ENCODE results near the gene ARL15.

The ARL15 gene

GRCh38 chr5:53927668-53928247 lies 382.6 kb downstream of the ARL15 start:
- no peak for DNase-seq

GRCh38 chr5:53926026-53926425 lies 384.3 kb downstream of the ARL15 start:
- no peak for DNase-seq

GRCh38 chr5:53924392-53924791 lies 386.0 kb downstream of the ARL15 start:
- no peak for DNase-seq

- no peak for DNase-seq
Measured at GRCh38 chr5:53923961-53924360, 386.4 kb downstream of the ARL15 start.

- DNase-seq, result no peak
Measured at GRCh38 chr5:53922508-53923498, 387.6 kb downstream of the ARL15 start.

- no peak for DNase-seq
Measured at GRCh38 chr5:53917826-53918225, 392.5 kb downstream of the ARL15 start.

- no peak for DNase-seq
Measured at GRCh38 chr5:53917095-53917494, 393.3 kb downstream of the ARL15 start.

- DNase-seq, result no peak
Measured at GRCh38 chr5:53915120-53915519, 395.3 kb downstream of the ARL15 start.

- DNase-seq, result no peak
Measured at GRCh38 chr5:53913941-53914340, 396.4 kb downstream of the ARL15 start.

- DNase-seq, result no peak
Measured at GRCh38 chr5:53908757-53909156, 401.6 kb downstream of the ARL15 start.

GRCh38 chr5:53907827-53908226 lies 402.5 kb downstream of the ARL15 start:
- DNase-seq, result no peak

- no peak for DNase-seq
Measured at GRCh38 chr5:53906736-53907135, 403.6 kb downstream of the ARL15 start.

- no peak for DNase-seq
Measured at GRCh38 chr5:53902296-53902907, 408.0 kb downstream of the ARL15 start.

- no peak for DNase-seq
Measured at GRCh38 chr5:53900677-53901076, 409.7 kb downstream of the ARL15 start.

GRCh38 chr5:53895091-53895683 lies 415.2 kb downstream of the ARL15 start:
- no peak for DNase-seq

- DNase-seq, result no peak
Measured at GRCh38 chr5:53893626-53894025, 416.7 kb downstream of the ARL15 start.

GRCh38 chr5:53892224-53892623 lies 418.1 kb downstream of the ARL15 start:
- no peak for DNase-seq

GRCh38 chr5:53891159-53891558 lies 419.2 kb downstream of the ARL15 start:
- no peak for DNase-seq

- no peak for DNase-seq
Measured at GRCh38 chr5:53890490-53890889, 419.9 kb downstream of the ARL15 start.

GRCh38 chr5:53884844-53885243 lies 425.5 kb downstream of the ARL15 start:
- DNase-seq, result no peak

GRCh38 chr5:53884417-53884816 lies 426.0 kb downstream of the ARL15 start:
- DNase-seq, result no peak

GRCh38 chr5:53882676-53883031 lies 427.7 kb downstream of the ARL15 start:
- no peak for DNase-seq

GRCh38 chr5:53882006-53882675 lies 428.2 kb downstream of the ARL15 start:
- DNase-seq, result no peak
